GM19455 (cell line): ENCODE data around the gene RCN1.
"Not testable (repeated sequence)": the region's sequence is repeated elsewhere in the genome, so short reads cannot be mapped to it uniquely, and the experiment has no call there.

Source experiments
- ATAC-seq: cut with Tn5 transposase; IDR thresholded peaks from one replicate; pipeline ENCODE4 v1.9.1; 2021; ENCODE audit not compliant: unreplicated experiment

Gene RCN1

GRCh38 chr11:32109592-32109991, 18.7 kb downstream of the RCN1 start:
- no peak for ATAC-seq

GRCh38 chr11:32110795-32111194, 19.9 kb downstream of the RCN1 start:
- ATAC-seq = no peak

- no peak for ATAC-seq
Observed at GRCh38 chr11:32113200-32113919, 22.5 kb downstream of the RCN1 start.

- no peak for ATAC-seq
Observed at GRCh38 chr11:32113920-32114203, 23.0 kb downstream of the RCN1 start.

GRCh38 chr11:32115446-32115845, 24.6 kb downstream of the RCN1 start:
- no peak for ATAC-seq

- no peak for ATAC-seq
Observed at GRCh38 chr11:32116668-32117067, 25.8 kb downstream of the RCN1 start.

- ATAC-seq = no peak
Observed at GRCh38 chr11:32118025-32118974, 27.4 kb downstream of the RCN1 start.

- not testable (repeated sequence) for ATAC-seq
Observed at GRCh38 chr11:32119139-32119538, 28.3 kb downstream of the RCN1 start.

GRCh38 chr11:32121012-32121411, 30.1 kb downstream of the RCN1 start:
- ATAC-seq = no peak

GRCh38 chr11:32122200-32122599, 31.3 kb downstream of the RCN1 start:
- no peak for ATAC-seq

- ATAC-seq = no peak
Observed at GRCh38 chr11:32131321-32131720, 40.4 kb downstream of the RCN1 start.

- ATAC-seq = no peak
Observed at GRCh38 chr11:32136657-32137056, 45.8 kb downstream of the RCN1 start.

GRCh38 chr11:32137263-32137662, 46.4 kb downstream of the RCN1 start:
- ATAC-seq = no peak

- no peak for ATAC-seq
Observed at GRCh38 chr11:32137869-32138268, 47.0 kb downstream of the RCN1 start.

GRCh38 chr11:32138902-32139301, 48.0 kb downstream of the RCN1 start:
- no peak for ATAC-seq

GRCh38 chr11:32139896-32140520, 49.1 kb downstream of the RCN1 start:
- ATAC-seq = no peak

- ATAC-seq = no peak
Observed at GRCh38 chr11:32141745-32142546, 51.1 kb downstream of the RCN1 start.

- no peak for ATAC-seq
Observed at GRCh38 chr11:32143378-32143777, 52.5 kb downstream of the RCN1 start.

GRCh38 chr11:32145282-32145681, 54.4 kb downstream of the RCN1 start:
- no peak for ATAC-seq

- no peak for ATAC-seq
Observed at GRCh38 chr11:32148895-32149294, 58.0 kb downstream of the RCN1 start.

GRCh38 chr11:32149748-32150147, 58.9 kb downstream of the RCN1 start:
- ATAC-seq = no peak
